GM12872 (cell line): ENCODE data around the gene UTP25.

Experiments
- TF ChIP-seq, protein P1 (sequence below): IDR thresholded peaks from 3 replicates; pipeline ENCODE4 v1.5.1; 2011; ENCODE audit warnings: low read depth, mild to moderate bottlenecking, low read length, moderate library complexity; ENCODE audit not compliant: insufficient read depth

Gene UTP25

DNA sequence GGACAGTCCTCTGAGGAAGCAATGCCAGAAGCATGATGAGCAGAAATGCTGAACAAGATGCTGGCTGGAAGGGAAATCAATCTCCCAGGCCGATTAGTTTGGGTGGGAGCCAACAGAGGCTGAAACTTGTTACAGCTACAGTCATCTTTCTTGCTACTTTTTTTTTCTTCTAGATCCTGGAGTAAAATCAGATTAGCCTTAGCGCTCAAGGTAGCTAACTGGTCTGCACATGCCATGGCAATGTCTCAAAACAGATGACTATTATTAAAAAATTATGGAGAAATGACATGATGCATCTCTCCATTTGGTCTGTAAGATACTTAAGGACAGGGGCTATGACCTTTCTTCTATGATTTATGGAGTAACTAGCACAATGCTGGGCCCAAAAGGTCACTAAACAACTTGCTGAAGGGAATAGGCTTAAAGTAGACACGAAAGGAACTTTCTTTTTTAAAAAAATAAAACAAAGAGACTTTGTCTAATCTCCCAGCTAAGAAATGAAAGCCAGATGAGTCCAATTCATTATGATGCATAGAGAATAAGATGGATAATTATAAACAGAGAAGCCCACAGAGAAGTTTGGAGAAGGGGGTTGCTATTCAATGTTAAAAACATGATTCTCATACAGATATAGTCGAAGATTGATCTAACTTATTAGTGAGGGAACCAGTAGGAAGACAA lies 42.5 kb downstream of the UTP25 start:
- TF ChIP-seq, protein P1, sequence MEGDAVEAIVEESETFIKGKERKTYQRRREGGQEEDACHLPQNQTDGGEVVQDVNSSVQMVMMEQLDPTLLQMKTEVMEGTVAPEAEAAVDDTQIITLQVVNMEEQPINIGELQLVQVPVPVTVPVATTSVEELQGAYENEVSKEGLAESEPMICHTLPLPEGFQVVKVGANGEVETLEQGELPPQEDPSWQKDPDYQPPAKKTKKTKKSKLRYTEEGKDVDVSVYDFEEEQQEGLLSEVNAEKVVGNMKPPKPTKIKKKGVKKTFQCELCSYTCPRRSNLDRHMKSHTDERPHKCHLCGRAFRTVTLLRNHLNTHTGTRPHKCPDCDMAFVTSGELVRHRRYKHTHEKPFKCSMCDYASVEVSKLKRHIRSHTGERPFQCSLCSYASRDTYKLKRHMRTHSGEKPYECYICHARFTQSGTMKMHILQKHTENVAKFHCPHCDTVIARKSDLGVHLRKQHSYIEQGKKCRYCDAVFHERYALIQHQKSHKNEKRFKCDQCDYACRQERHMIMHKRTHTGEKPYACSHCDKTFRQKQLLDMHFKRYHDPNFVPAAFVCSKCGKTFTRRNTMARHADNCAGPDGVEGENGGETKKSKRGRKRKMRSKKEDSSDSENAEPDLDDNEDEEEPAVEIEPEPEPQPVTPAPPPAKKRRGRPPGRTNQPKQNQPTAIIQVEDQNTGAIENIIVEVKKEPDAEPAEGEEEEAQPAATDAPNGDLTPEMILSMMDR, result no peak

DNA sequence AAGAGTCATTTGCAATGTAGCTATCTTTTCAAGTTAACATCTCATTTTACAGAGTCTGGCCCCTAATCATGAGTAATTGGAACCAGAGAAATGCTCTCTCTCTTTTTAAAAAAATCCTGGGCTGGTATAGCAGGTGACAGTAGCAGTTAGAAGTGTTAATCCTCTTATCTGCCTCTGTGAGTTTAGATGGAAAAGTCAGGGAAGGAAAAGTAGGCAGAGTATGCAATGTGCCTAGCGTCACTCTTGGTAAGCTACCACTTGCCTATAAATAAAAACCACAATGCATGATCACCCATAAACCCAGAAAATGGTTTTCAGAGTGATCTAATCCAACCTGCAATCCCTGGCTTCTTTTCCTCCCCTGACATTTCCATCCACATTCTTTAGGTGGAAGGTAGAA lies 43.2 kb downstream of the UTP25 start:
- TF ChIP-seq, protein P1, result no peak

DNA sequence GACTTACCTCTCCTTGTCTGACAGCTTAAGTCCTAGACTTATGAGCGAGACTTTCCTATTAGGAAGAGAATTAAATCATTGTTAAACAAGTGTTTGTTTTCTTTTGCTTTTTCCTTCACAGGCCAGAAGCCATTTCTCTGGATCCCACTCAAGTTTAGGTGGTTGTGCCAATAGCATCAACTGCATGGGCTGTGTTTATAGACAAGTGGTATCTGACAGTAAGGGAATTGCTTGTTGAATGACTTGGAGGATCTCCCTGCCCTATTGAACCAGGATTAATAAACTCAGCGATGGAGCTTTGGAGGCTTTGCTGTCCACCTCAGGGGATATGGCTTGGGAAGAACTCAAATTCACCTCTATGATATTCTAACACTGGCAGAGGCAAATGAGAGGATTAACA lies 43.7 kb downstream of the UTP25 start:
- TF ChIP-seq, protein P1, result no peak

DNA sequence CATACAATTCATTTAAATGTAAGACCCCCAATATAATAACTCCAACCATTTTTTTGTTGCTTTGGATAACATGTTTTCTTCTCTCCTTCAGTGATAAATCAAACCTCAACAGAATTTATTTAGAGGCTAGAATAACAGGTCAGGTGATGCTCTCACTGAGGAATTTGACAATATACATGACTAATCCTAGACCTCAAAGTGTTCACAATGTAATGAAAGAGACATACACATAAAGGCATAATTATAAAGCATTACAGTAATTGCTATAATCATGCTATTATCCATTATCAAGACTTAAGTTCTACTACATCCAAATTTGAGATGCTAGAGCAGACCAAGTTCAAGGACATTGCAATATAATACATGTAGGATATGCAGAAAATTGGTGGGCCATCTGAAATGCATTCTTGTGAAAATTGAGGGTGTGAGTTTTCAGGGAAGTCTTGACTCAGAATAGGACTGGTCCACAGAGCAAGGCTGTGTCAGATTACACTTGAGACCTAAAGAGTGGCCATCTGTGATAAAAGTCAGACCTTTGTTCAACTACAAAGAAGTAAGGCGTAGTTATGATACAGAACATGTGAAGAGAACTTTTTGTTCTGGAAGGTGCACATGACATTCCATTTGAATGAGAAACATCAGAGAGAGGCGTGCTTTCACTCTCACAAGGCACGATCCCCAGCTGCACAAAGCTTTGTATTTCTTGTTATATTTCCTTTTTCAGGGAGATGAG lies 45.5 kb downstream of the UTP25 start:
- TF ChIP-seq, protein P1, result no peak

DNA sequence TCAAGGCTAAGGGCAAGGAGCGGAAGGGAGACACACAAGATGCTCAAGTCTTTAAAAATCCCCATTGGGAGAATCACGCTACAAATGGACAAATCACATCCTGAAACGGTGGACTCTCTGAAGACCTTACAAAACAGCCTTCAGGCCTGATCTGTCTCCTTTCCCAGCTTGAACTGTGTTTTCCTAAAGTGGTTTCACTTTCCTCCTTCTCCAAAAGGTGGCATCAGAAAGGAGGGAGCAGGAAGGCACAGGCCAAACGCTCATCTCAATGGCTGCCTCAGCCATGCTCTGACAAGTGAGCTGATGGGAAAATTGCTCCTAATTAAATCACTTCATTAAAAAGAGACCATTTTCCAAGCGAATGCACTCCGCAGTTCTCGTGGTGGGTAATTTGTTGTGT lies 47.7 kb downstream of the UTP25 start:
- TF ChIP-seq, protein P1, result no peak

DNA sequence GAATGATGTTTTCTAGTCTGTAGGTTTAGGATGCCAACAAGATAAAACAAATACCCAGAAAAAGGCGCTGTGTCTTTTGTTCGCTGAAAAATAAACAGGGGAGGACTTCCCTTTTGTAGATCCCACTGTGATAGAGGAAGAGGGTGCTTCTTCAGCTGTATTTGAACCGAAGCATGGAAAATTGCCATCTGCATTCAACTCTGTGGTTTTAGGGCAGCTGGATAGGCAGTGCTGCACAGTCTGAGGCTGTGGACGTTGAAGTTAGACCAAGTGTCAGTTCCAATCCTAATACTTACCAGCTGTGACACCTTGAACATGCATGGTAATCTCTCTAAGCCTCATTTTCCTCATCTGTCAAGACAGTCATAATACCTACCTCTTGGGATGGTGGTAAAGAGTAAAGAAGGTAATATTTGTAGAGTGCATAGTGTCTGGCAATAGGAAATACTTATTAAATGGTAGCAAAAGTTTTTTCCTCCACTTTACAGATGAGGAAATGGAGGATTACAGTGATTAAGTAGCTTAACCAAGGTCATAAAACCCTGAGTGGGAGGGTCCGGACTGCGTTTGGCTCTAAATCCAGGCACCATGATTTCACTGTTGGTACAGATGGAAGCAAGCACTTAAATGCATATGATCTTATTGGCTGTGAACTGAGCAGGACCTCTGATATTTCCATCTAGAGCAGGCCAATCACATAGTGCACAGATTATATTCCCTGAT lies 48.5 kb downstream of the UTP25 start:
- TF ChIP-seq, protein P1, result no peak

DNA sequence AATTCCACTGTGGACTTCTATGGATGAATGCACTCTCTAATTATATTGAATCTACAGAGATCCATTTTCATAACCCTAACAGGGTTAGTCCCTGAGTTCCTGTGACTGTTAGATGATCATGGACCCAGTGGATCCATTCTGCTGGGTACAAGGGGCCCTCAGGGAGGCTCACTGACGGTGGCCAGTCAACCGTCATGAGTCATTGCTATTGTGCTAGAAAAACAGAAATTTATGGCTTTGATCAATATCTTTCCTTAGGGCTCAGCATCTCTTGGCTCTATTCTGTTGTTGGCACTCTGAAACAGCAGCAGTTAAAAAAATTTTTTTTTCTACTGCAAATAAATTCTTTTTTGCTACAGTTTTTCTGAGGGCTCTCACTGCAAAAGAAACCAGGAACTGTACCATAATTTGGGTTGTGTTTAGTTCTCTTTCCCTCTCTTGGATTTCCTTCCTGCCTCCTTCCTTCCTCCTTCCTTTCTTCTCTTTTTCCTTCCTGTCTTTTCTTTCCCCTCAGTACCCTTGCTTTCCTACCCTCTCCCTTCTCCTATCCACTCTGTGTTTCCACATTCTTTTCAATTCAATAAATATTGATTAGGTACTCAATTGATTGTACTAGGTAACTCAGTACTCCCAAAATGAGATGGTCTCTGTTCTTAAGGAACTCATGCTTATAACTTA lies 49.5 kb downstream of the UTP25 start:
- TF ChIP-seq, protein P1, result no peak
